ENCODE data around the gene AQP5. TPM values are rescaled to one million over a fixed set of nuclear protein-coding genes. Genes with fewer than 3 reads are reported as not detected.

AQP5 gene
- total and polyA plus RNA-seq, 2 of the 8 experiments (the other 6 are each of a cell fraction or from before 2014, with no cell fraction given), result 2.5 to 3.2 TPM

DNA sequence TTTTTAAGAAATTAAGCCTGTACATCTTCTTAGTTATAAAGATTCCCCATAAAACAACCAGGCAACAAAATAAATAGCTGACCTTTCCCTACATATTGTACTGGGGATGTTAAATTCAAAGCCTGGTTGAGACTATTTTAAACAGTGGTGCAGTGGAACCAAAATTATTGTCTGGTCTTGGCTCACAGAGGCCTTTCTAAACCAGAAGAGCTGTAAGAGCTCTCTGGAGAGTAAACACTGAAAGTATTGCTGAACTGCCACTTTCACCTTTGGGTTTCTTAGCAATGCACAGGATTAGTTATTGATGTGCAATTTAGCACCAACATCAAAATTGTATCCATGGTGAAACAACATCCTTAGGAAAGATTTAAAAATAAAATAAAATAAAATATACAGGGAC, 43.0 kb downstream of the AQP5 start:
- H3K4me1 ChIP-seq (replicated peaks in 1 of 4; ENCODE audit: control insufficient read depth in 3 of 4, insufficient read depth in 4 of 4, low read length in 3 of 4), result no peaks in the 10 kb centered on the region
- no peak overlapping the region for H3K4ac ChIP-seq (replicated peaks; ENCODE audit: insufficient read length, low read depth, low read length)
- no peak overlapping the region for H3K23ac ChIP-seq (ENCODE audit: insufficient read length)
- no peaks in the 10 kb centered on the region for H4K20me1 ChIP-seq (replicated peaks in 1 of 2; ENCODE audit: control insufficient read depth in 1 of 2, insufficient read depth in 2 of 2, low read length in 2 of 2)
- no peak for FAIRE-seq
- no peak overlapping the region for H2BK12ac ChIP-seq (ENCODE audit: low read depth, low read length)
- no peaks in the 10 kb centered on the region for H3K27me3 ChIP-seq (replicated peaks in 1 of 4; ENCODE audit: control insufficient read depth in 3 of 4, extremely low read depth in 1 of 4, insufficient read depth in 3 of 4, low read length in 3 of 4)
- no peak overlapping the region for H2AK5ac ChIP-seq (ENCODE audit: low read depth, low read length)
- H2BK5ac ChIP-seq (ENCODE audit: low read depth, low read length), result no peak overlapping the region
- no peak overlapping the region for H2BK15ac ChIP-seq (ENCODE audit: low read length)
- no peak overlapping the region for H4K5ac ChIP-seq (ENCODE audit: insufficient read length, low read depth, low read length)
- H4K8ac ChIP-seq (ENCODE audit: extremely low read depth, insufficient read depth, low read length), result no peak overlapping the region
- H3K18ac ChIP-seq (ENCODE audit: extremely low read depth, low read length), result no peak overlapping the region
- no peak overlapping the region for H4K91ac ChIP-seq (replicated peaks; ENCODE audit: insufficient read length, low read length)
- no peak overlapping the region for H2AFZ ChIP-seq (ENCODE audit: low read length)
- H3K4me3 ChIP-seq (ENCODE audit: extremely low read depth in 1 of 4, insufficient read depth in 2 of 4, low read depth in 3 of 4, low read length in 4 of 4), result no peak overlapping the region
- H3K23me2 ChIP-seq (ENCODE audit: low read depth, low read length), result no peaks in the 10 kb centered on the region
- H3K36me3 ChIP-seq (ENCODE audit: control insufficient read depth in 2 of 4, insufficient read depth in 4 of 4, low read length in 3 of 4), result peaks cover 4 to 41% (median 28%) of the 10 kb centered on the region in 4 experiments
- H3K79me1 ChIP-seq (ENCODE audit: low read depth, low read length), result no peaks in the 10 kb centered on the region
- no peak overlapping the region for H2BK20ac ChIP-seq (ENCODE audit: low read length)
- no peaks in the 10 kb centered on the region for H3K9me3 ChIP-seq (ENCODE audit: insufficient read depth in 2 of 2, low read depth in 1 of 2, low read length in 1 of 2)
- ChIA-PET CTCF (ENCODE audit: partially characterized antibody) (interaction anchor here (1.3 to 3.3 kb wide), 2 partner anchors 35 to 50 kb away, joined by 5 to 18 read pairs; no protein-coding TSS in a partner anchor), POLR2A (ENCODE audit: partially characterized antibody) (interaction anchor here (2.3 kb wide), 1 partner anchor 8 kb away, joined by 6 read pairs; no protein-coding TSS in a partner anchor)
- H3K79me2 ChIP-seq (ENCODE audit: control insufficient read depth in 1 of 2, insufficient read depth in 2 of 2, low read length in 2 of 2), result no peaks in the 10 kb centered on the region
- no peak overlapping the region for H3K14ac ChIP-seq (ENCODE audit: insufficient read length)
- H3K27ac ChIP-seq (ENCODE audit: low read depth, low read length), result no peak overlapping the region
- H2BK120ac ChIP-seq (replicated peaks; ENCODE audit: low read depth, low read length), result no peak overlapping the region
- no peak overlapping the region for H3K56ac ChIP-seq (replicated peaks; ENCODE audit: insufficient read length, low read depth, low read length)
- no peak overlapping the region for H3K9ac ChIP-seq (replicated peaks in 1 of 4; ENCODE audit: extremely low read depth in 1 of 4, low read depth in 3 of 4, low read length in 3 of 4)
- DNase-seq (ENCODE audit: low read depth in 1 of 2, low spot score in 2 of 2), result no peak
- no peak overlapping the region for H3K4me2 ChIP-seq (ENCODE audit: insufficient read depth in 1 of 2, low read depth in 2 of 2, low read length in 2 of 2)
- TF ChIP-seq, protein P1, sequence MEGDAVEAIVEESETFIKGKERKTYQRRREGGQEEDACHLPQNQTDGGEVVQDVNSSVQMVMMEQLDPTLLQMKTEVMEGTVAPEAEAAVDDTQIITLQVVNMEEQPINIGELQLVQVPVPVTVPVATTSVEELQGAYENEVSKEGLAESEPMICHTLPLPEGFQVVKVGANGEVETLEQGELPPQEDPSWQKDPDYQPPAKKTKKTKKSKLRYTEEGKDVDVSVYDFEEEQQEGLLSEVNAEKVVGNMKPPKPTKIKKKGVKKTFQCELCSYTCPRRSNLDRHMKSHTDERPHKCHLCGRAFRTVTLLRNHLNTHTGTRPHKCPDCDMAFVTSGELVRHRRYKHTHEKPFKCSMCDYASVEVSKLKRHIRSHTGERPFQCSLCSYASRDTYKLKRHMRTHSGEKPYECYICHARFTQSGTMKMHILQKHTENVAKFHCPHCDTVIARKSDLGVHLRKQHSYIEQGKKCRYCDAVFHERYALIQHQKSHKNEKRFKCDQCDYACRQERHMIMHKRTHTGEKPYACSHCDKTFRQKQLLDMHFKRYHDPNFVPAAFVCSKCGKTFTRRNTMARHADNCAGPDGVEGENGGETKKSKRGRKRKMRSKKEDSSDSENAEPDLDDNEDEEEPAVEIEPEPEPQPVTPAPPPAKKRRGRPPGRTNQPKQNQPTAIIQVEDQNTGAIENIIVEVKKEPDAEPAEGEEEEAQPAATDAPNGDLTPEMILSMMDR (IDR thresholded peaks at IDR 0.05; ENCODE audit: control extremely low read depth in 1 of 3, insufficient read depth in 1 of 3, low read depth in 1 of 3, low read length in 3 of 3), result no peak
- TF ChIP-seq SRF (IDR thresholded peaks at IDR 0.05; ENCODE audit: low read depth, low read length) (no peak), EP300 (IDR thresholded peaks at IDR 0.05; ENCODE audit: borderline replicate concordance in 1 of 2, low read depth in 2 of 2, low read length in 2 of 2) (no peak), BACH1 (IDR thresholded peaks at IDR 0.05; ENCODE audit: low read length) (no peak), CTBP2 (IDR thresholded peaks at IDR 0.05; ENCODE audit: borderline replicate concordance, insufficient read depth, insufficient read length, low read length) (no peak), SP1 (IDR thresholded peaks at IDR 0.05; ENCODE audit: low read depth, low read length) (no peak), CREB1 (IDR thresholded peaks at IDR 0.05) (no peak), HDAC2 (IDR thresholded peaks at IDR 0.05; ENCODE audit: borderline replicate concordance in 1 of 2, low read depth in 2 of 2, low read length in 2 of 2) (no peak), NRF1 (IDR thresholded peaks at IDR 0.05; ENCODE audit: low read depth, low read length) (no peak)
- TF ChIP-seq, protein P2, sequence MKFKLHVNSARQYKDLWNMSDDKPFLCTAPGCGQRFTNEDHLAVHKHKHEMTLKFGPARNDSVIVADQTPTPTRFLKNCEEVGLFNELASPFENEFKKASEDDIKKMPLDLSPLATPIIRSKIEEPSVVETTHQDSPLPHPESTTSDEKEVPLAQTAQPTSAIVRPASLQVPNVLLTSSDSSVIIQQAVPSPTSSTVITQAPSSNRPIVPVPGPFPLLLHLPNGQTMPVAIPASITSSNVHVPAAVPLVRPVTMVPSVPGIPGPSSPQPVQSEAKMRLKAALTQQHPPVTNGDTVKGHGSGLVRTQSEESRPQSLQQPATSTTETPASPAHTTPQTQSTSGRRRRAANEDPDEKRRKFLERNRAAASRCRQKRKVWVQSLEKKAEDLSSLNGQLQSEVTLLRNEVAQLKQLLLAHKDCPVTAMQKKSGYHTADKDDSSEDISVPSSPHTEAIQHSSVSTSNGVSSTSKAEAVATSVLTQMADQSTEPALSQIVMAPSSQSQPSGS (IDR thresholded peaks at IDR 0.05; ENCODE audit: low read length), result no peak

All from H1 (cell line).